Mesothelial cell of epicardium (in vitro differentiated cells): ENCODE data around the gene KIFAP3. TPM values are rescaled to one million over a fixed set of nuclear protein-coding genes. Genes with fewer than 3 reads are reported as not detected.
"Not testable (repeated sequence)": the region's sequence is repeated elsewhere in the genome, so short reads cannot be mapped to it uniquely, and the experiment has no call there.

ENCODE experiments used
- DNase-seq, 2 experiments: peaks; one replicate each; pipeline ENCODE4 v3.0.0; 2021; ENCODE audit warnings: low spot score in 2 of 2; ENCODE audit not compliant: unreplicated experiment in 2 of 2
- H3K27ac Mint-ChIP-seq: 2 replicates; pipeline ENCODE4 v1.8.0; 2021; ENCODE audit warnings: mixed read lengths
- H3K27me3 Mint-ChIP-seq: 2 replicates; pipeline ENCODE4 v1.8.0; 2021; ENCODE audit warnings: low read depth, mixed read lengths
- H3K36me3 Mint-ChIP-seq: 2 replicates; pipeline ENCODE4 v1.8.0; 2021; ENCODE audit warnings: mixed read lengths
- H3K4me1 Mint-ChIP-seq: 2 replicates; pipeline ENCODE4 v1.8.0; 2021; ENCODE audit warnings: mixed read lengths
- H3K4me3 Mint-ChIP-seq: 2 replicates; pipeline ENCODE4 v1.8.0; 2021; ENCODE audit warnings: mild to moderate bottlenecking, moderate library complexity, mixed read lengths
- H3K9me3 Mint-ChIP-seq: 2 replicates; pipeline ENCODE4 v1.8.0; 2021; ENCODE audit warnings: mixed read lengths
- total RNA-seq: library from RNA; stranded (reverse); gene quantifications from 3 replicates; pipeline ENCODE4 v1.2.1, GENCODE V29; 2021
- TF ChIP-seq, protein P1 (sequence below): fragments of 200-600 bp; sonication (generic); IDR thresholded peaks from one replicate; pipeline ENCODE4 v1.5.0; 2021; ENCODE audit warnings: antibody characterized with exemption; ENCODE audit not compliant: unreplicated experiment

KIFAP3 gene
- 28.6 to 31.4 TPM (median 29.9 TPM) in 3 replicates for total RNA-seq

DNA sequence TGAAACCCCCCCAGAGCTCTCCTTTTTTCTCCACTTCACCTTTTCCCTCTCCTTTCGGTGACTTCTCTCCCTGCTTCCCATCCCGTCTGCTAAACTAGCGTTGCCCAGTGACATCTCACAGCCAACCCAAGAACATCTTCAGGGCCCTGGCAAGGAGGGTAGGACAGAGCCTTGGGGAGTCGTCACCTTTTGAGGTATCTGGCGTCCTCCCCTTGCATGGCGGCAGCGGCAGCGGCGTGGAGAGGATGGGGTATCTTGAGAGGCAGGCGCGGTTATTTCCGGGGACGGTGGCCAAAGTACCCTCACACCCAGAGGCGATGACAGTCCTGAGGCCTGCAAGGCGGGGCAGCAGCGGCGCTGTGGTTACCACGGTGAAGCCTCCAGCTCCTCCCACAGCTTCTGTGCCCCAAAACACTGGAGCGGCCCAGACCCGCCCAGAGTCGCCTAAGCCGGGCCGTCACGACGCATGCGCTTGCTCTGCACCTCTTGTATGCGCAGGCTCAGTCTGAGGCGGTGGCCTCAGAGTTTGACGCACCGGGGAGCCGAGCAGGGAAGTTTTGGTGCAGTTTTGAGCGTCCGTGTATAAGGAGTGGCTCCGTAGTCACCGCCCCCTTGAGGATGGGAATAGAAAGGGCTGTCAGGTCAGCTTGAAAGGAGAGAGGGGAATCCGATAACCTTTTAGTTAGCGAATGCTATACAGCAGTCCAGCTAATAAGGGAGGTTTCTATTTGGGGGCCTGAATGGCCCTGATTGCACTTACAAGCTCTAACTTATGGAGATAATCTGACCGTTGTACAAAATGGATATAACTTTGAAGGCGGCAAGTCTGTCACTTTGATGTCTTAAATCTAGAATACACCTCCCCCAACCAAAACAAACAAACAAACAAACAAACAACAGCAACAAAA lies at the start of gene KIFAP3:
KIFAP3 (minus strand) TSS at position 446 of the 908 bp plus-strand sequence; CDS start at position 218, 228 bp downstream.
- peaks cover 31% of the 10 kb centered on the region for H3K9me3 Mint-ChIP-seq
- H3K36me3 Mint-ChIP-seq = peaks cover 15% of the 10 kb centered on the region
- H3K27ac Mint-ChIP-seq = peak within 1 kb of the TSS; percentile 89
- peak within 1 kb of the TSS; percentile 91 for H3K4me3 Mint-ChIP-seq
- peak; percentile 84 to 94 for DNase-seq
- H3K27me3 Mint-ChIP-seq = no peaks in the 10 kb centered on the region
- TF ChIP-seq, protein P1, sequence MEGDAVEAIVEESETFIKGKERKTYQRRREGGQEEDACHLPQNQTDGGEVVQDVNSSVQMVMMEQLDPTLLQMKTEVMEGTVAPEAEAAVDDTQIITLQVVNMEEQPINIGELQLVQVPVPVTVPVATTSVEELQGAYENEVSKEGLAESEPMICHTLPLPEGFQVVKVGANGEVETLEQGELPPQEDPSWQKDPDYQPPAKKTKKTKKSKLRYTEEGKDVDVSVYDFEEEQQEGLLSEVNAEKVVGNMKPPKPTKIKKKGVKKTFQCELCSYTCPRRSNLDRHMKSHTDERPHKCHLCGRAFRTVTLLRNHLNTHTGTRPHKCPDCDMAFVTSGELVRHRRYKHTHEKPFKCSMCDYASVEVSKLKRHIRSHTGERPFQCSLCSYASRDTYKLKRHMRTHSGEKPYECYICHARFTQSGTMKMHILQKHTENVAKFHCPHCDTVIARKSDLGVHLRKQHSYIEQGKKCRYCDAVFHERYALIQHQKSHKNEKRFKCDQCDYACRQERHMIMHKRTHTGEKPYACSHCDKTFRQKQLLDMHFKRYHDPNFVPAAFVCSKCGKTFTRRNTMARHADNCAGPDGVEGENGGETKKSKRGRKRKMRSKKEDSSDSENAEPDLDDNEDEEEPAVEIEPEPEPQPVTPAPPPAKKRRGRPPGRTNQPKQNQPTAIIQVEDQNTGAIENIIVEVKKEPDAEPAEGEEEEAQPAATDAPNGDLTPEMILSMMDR = peak; percentile 48
- peaks cover 27% of the 10 kb centered on the region for H3K4me1 Mint-ChIP-seq

DNA sequence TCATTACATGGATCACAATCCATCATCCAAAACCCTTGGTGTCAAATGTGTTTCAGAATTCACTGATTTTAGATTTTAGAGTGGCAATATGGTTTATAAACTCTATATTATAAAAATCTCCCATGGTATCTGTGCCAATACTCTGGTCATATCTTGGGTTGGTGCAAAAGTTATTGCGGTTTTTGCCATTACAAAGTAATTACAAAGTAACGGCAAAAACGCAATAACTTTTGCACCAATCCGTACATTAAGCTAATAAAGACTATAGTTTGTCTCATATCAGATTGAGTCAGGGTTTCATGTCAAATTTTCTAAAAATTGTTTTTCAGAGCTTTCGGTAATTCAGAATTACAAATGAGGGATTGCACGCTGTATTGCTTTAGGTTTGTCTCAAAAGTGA lies 47.9 kb upstream of the KIFAP3 start:
- Mint-ChIP-seq H3K4me3 (no peak overlapping the region), H3K36me3 (no peaks in the 10 kb centered on the region), H3K27ac (no peak overlapping the region), H3K27me3 (no peaks in the 10 kb centered on the region), H3K9me3 (peaks cover 12% of the 10 kb centered on the region), H3K4me1 (peaks cover 5% of the 10 kb centered on the region)
- DNase-seq = no peak
- TF ChIP-seq, protein P1 = no peak

GRCh38 chr1:170114906-170115305 lies 40.4 kb upstream of the KIFAP3 start:
- no peak overlapping the region for H3K27ac Mint-ChIP-seq
- DNase-seq = no peak
- TF ChIP-seq, protein P1 = no peak
- no peaks in the 10 kb centered on the region for H3K36me3 Mint-ChIP-seq
- H3K27me3 Mint-ChIP-seq = no peaks in the 10 kb centered on the region
- H3K4me3 Mint-ChIP-seq = no peak overlapping the region
- H3K4me1 Mint-ChIP-seq = no peaks in the 10 kb centered on the region
- peaks cover 25% of the 10 kb centered on the region for H3K9me3 Mint-ChIP-seq

DNA sequence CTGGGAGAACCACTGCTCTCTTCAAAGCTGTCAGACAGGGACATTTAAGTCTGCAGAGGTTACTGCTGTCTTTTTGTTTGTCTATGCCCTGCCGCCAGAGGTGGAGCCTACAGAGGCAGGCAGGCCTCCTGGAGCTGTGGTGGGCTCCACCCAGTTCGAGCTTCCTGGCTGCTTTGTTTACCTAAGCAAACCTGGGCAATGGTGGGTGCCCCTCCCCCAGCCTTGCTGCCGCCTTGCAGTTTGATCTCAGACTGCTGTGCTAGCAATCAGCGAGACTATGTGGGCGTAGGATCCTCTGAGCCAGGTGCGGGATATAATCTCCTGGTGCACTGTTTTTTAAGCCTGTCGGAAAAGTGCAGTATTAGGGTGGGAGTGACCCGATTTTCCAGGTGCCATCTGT lies 38.6 kb upstream of the KIFAP3 start:
- H3K9me3 Mint-ChIP-seq = peaks cover 20% of the 10 kb centered on the region
- DNase-seq, H3K36me3 Mint-ChIP-seq, H3K27me3 Mint-ChIP-seq, H3K4me3 Mint-ChIP-seq, H3K27ac Mint-ChIP-seq, H3K4me1 Mint-ChIP-seq: not testable (repeated sequence)

GRCh38 chr1:170097449-170097948 lies 23.0 kb upstream of the KIFAP3 start:
- no peaks in the 10 kb centered on the region for H3K27me3 Mint-ChIP-seq
- peaks cover 20% of the 10 kb centered on the region for H3K4me1 Mint-ChIP-seq
- peak overlapping the region; percentile 41 for H3K27ac Mint-ChIP-seq
- no peak overlapping the region for H3K4me3 Mint-ChIP-seq
- no peaks in the 10 kb centered on the region for H3K9me3 Mint-ChIP-seq
- DNase-seq = no peak
- TF ChIP-seq, protein P1 = no peak
- no peaks in the 10 kb centered on the region for H3K36me3 Mint-ChIP-seq

DNA sequence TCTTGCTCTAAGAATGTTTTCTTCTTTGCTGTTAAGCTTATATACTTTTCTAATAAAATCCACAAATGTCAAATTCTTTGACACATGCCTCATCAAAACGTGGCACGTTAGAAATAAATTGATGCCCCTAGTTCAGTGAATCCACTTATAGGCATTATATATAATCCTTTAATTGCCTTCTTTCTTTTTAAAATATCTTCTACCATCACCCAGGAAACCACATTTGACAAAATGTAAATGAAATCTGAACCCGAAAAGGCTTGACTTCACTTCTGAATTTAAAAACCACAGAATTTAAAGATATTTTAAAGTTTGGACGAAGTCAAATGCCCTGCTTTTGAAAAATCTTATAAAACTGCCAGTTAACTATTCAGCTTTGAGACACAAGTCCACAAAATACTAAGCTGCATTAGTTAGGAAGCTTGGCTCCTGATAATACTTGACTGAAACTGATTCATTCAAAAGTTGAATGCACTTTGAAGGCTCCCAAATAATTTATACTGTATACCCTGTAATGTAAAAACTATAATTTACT lies 22.4 kb upstream of the KIFAP3 start:
- Mint-ChIP-seq H3K36me3 (no peaks in the 10 kb centered on the region), H3K27ac (peak overlapping the region; percentile 18), H3K4me1 (peaks cover 20% of the 10 kb centered on the region), H3K27me3 (no peaks in the 10 kb centered on the region), H3K9me3 (peaks cover under 1% of the 10 kb centered on the region), H3K4me3 (no peak overlapping the region)
- no peak for DNase-seq
- TF ChIP-seq, protein P1 = no peak
